GM23248 (cell line): ENCODE results near the gene SPATA31D4. TPM values are rescaled to one million over a fixed set of nuclear protein-coding genes. Genes with fewer than 3 reads are reported as not detected.
"Not testable (repeated sequence)": the region's sequence is repeated elsewhere in the genome, so short reads cannot be mapped to it uniquely, and the experiment has no call there.

Experiments used
- DNase-seq: peaks from one replicate; pipeline ENCODE4 v3.0.0-alpha.2; 2015
- H2AFZ ChIP-seq: fragments of 200-600 bp; sonication (generic); 2 replicates; pipeline ENCODE4 v1.6.1; 2016; ENCODE audit warnings: antibody characterized with exemption
- H3F3A ChIP-seq: fragments of 200-600 bp; sonication (generic); 2 replicates; pipeline ENCODE4 v1.6.1; 2016; ENCODE audit warnings: mild to moderate bottlenecking, antibody characterized with exemption, mixed run types; ENCODE audit not compliant: insufficient read depth
- H3K27ac ChIP-seq: fragments of 200-600 bp; sonication (generic); 2 replicates; pipeline ENCODE4 v1.5.1; 2016; ENCODE audit warnings: mild to moderate bottlenecking
- H3K27me3 ChIP-seq: fragments of 200-600 bp; sonication (generic); replicated peaks from 2 replicates; pipeline ENCODE4 v1.6.1; 2016; ENCODE audit warnings: mild to moderate bottlenecking; ENCODE audit not compliant: insufficient read depth
- H3K36me3 ChIP-seq: fragments of 200-600 bp; sonication (generic); 2 replicates; pipeline ENCODE4 v1.6.1; 2016; ENCODE audit warnings: low read depth, mild to moderate bottlenecking
- H3K4me1 ChIP-seq: fragments of 200-600 bp; sonication (generic); 2 replicates; pipeline ENCODE4 v1.6.1; 2016; ENCODE audit warnings: mild to moderate bottlenecking; ENCODE audit not compliant: insufficient read depth
- H3K4me2 ChIP-seq: fragments of 200-600 bp; sonication (generic); one replicate; pipeline ENCODE4 v1.6.1; 2016; ENCODE audit warnings: mild to moderate bottlenecking; ENCODE audit not compliant: unreplicated experiment
- H3K4me3 ChIP-seq: fragments of 200-600 bp; sonication (generic); 2 replicates; pipeline ENCODE4 v1.5.1; 2016; ENCODE audit warnings: mild to moderate bottlenecking
- H3K79me2 ChIP-seq: fragments of 200-600 bp; sonication (generic); 2 replicates; pipeline ENCODE4 v1.6.1; 2016; ENCODE audit warnings: mild to moderate bottlenecking; ENCODE audit not compliant: insufficient read depth
- H3K9ac ChIP-seq: fragments of 200-600 bp; sonication (generic); 2 replicates; pipeline ENCODE4 v1.6.1; 2016; ENCODE audit warnings: mild to moderate bottlenecking
- H3K9me2 ChIP-seq: fragments of 200-600 bp; sonication (generic); 2 replicates; pipeline ENCODE4 v1.6.1; 2016; ENCODE audit warnings: mixed run types, mild to moderate bottlenecking, moderate library complexity; ENCODE audit not compliant: insufficient read depth
- H3K9me3 ChIP-seq: fragments of 200-600 bp; sonication (generic); one replicate; pipeline ENCODE4 v1.6.1; 2017; ENCODE audit warnings: low read depth
- H4K20me1 ChIP-seq: fragments of 200-600 bp; sonication (generic); 2 replicates; pipeline ENCODE4 v1.6.0; 2016; ENCODE audit not compliant: insufficient read depth
- EZH2 ChIP-seq: fragments of 200-600 bp; sonication (generic); IDR thresholded peaks from 2 replicates; pipeline ENCODE4 v1.6.1; 2018; ENCODE audit warnings: antibody characterized with exemption, mild to moderate bottlenecking; ENCODE audit not compliant: insufficient read depth, poor library complexity, severe bottlenecking
- EZH2phosphoT487 ChIP-seq: fragments of 200-600 bp; sonication (generic); IDR thresholded peaks from 2 replicates; pipeline ENCODE4 v1.6.1; 2018; ENCODE audit warnings: antibody characterized with exemption, moderate library complexity, mild to moderate bottlenecking, low read depth; ENCODE audit not compliant: insufficient read depth
- WGBS, 2 experiments: methylation state at CpG; one replicate each; pipeline ENCODE4 v1.1.6; 2015 to 2017; ENCODE audit warnings: low lambda C conversion rate in 2 of 2, low coverage in 1 of 2; ENCODE audit errors: missing lambda C conversion rate in 2 of 2; 5-methylcytosine and 5-hydroxymethylcytosine counted together
- in situ Hi-C: fragments of 300-500 bp; cut with MboI; formaldehyde crosslinking; loops from 2 replicates; pipeline ENCODE4 v1.15.0; 2020
- polyA plus RNA-seq: library from polyadenylated mRNA; unstranded; fragments of >200 nt; fragmentation: Nextera tagmentation; extraction: Ambion mirVana; gene quantifications from 2 replicates; pipeline ENCODE4 v1.2.1, GENCODE V29; 2016
- total RNA-seq: library from RNA; depleted of rRNA; stranded (reverse); fragments of >200 nt; shearing (Covaris generic); gene quantifications from 2 replicates; pipeline ENCODE4 v1.2.3, GENCODE V29; 2014

SPATA31D4 gene
- total and polyA plus RNA-seq, 2 experiments from 2014 or later = not detected

DNA sequence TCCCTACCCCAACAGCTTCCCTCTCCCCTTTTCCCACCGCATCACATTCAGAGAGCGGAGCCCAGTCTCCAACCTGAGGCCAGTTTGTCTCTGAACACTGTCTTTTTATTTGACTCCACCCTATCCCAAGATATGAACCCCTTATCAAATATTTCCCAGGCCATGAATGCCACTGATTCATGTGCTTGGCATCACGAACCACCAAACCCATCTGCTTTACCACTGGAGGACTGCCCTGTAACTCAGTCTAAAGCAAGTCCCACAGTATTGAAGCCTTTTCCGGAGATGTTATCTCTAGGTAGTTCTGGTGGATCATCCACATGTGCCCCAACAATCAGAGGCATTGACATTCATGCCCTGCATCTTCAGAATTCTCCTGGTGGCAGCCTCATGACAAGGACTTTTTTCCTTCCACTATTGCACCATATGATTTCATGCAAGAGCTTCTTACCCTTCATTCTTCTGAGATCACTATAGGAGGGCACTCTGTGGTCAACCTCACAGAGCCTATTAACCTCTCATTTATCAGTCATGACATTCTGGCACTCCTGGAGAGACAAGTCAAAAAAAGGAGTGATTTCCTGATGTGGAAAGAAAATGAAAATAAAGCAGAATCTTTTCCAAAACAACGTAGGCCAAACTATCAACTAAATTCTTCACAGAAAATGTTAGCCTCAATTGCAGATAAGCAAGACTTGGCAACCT, 12.3 kb upstream of the SPATA31D4 start:
- H3K4me3 ChIP-seq = no peak overlapping the region
- no peaks in the 10 kb centered on the region for H3K4me1 ChIP-seq
- no peaks in the 10 kb centered on the region for H3K27me3 ChIP-seq
- H4K20me1 ChIP-seq = no peaks in the 10 kb centered on the region
- H3K9me2 ChIP-seq = no peaks in the 10 kb centered on the region
- H3K4me2 ChIP-seq = no peak overlapping the region
- no peaks in the 10 kb centered on the region for H3F3A ChIP-seq
- 71 to 76% methylated on average over 5 of the region's 5 CpGs for WGBS, 2 experiments
- no peaks in the 10 kb centered on the region for H3K36me3 ChIP-seq
- peak; percentile 8 for DNase-seq
- H3K9ac ChIP-seq = no peak overlapping the region
- no peaks in the 10 kb centered on the region for H3K9me3 ChIP-seq
- H2AFZ ChIP-seq = no peak overlapping the region
- no peak overlapping the region for H3K27ac ChIP-seq
- no peak for TF ChIP-seq EZH2phosphoT487
- TF ChIP-seq EZH2 = no peak
- in situ Hi-C loops = no loop called here
- no peaks in the 10 kb centered on the region for H3K79me2 ChIP-seq

DNA sequence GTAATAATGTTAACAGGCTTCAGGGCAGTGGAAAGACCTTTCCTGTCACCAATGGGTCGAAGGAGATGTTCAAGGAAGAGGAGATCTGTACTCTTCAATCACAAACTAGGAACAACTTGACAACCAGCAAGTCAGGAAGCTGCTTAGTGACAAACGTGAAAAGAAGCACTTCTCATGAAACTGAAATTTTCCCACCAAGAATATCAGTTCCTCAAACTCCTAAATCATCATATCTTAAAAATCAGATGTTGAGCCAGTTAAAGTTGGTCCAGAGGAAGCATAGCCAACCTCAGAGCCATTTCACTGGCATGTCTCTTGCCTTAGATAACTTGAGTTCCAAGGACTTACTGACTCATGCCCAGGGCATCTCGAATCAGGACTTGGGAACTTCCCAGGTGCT, 9.7 kb upstream of the SPATA31D4 start:
- WGBS, 2 experiments = 14 to 20% methylated on average over 1 of the region's 3 CpGs

DNA sequence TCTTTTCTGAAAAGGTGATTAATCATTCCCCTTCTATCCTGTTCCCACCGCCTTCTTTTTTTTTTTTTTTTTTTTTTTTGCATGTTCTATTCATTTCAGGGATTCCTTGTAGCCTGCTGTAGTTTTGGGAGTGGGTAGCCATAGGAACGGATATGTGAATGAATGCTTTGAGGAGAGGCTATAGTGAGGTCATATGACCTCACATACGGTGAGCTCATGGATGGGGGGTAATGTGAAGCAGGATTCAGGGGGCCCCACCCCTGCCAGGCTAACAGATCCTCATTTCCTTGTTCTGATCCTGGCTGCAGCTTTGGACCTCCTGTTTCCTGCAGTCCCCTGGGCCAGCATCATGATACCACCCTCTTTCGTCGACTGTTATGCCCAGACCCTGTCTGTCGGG, 1.9 kb downstream of the SPATA31D4 start:
- H3K4me1 ChIP-seq, H3K4me2 ChIP-seq, in situ Hi-C loops, H3K9ac ChIP-seq, H3K27me3 ChIP-seq, H3K27ac ChIP-seq, H2AFZ ChIP-seq, H3K9me2 ChIP-seq, DNase-seq, H3K9me3 ChIP-seq, H3K36me3 ChIP-seq, H4K20me1 ChIP-seq, H3K4me3 ChIP-seq, H3F3A ChIP-seq, H3K79me2 ChIP-seq: not testable (repeated sequence)
- WGBS, 2 experiments = no CpG with 5 or more reads among the region's 6 CpGs

More for the DNA sequence above, 9.7 kb upstream of the SPATA31D4 start:
- H3K27me3 ChIP-seq, H3K9me2 ChIP-seq, H3K4me2 ChIP-seq, H2AFZ ChIP-seq, H4K20me1 ChIP-seq, H3K79me2 ChIP-seq, H3K4me1 ChIP-seq, in situ Hi-C loops, H3K9me3 ChIP-seq, DNase-seq, H3K4me3 ChIP-seq, H3K27ac ChIP-seq, H3F3A ChIP-seq, H3K9ac ChIP-seq, H3K36me3 ChIP-seq: not testable (repeated sequence)

DNA sequence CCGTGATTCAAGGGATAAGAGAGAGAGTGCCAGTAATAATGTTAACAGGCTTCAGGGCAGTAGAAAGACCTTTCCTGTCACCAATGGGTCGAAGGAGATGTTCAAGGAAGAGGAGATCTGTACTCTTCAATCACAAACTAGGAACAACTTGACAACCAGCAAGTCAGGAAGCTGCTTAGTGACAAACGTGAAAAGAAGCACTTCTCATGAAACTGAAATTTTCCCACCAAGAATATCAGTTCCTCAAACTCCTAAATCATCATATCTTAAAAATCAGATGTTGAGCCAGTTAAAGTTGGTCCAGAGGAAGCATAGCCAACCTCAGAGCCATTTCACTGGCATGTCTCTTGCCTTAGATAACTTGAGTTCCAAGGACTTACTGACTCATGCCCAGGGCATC, 5.3 kb downstream of the SPATA31D4 start:
- H3K79me2 ChIP-seq, in situ Hi-C loops, H3K4me2 ChIP-seq, H2AFZ ChIP-seq, H3K4me1 ChIP-seq, H3K9me2 ChIP-seq, H3K27me3 ChIP-seq, H3K36me3 ChIP-seq, H3K9me3 ChIP-seq, DNase-seq, H3F3A ChIP-seq, H3K27ac ChIP-seq, H3K4me3 ChIP-seq, H3K9ac ChIP-seq, H4K20me1 ChIP-seq: not testable (repeated sequence)
- WGBS, 2 experiments = no CpG with 5 or more reads among the region's 3 CpGs

DNA sequence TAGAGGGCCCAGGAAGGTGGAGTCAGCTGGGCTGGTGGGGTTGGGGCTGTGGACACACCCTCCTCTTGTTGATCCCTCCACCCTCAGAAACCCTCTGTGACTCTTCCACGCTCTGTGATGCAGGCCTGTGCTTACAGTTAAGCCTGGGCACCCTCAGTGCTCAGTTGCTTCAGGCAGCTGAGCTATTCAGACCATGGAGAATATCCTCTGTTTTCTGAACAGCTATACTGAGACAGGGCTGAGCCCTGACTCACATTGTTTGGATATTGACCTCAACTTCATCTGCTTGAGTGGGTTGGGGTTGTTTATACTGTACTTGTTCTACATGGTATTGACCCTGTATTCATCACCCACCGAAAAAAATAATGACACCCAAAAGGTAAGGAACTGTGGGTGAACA, 15.2 kb downstream of the SPATA31D4 start, which contains the start of gene SPATA31D3:
SPATA31D3 (plus strand) TSS at position 108 of the 400 bp plus-strand sequence; CDS start at position 194, 86 bp downstream.
- H3K9me2 ChIP-seq, H3K9ac ChIP-seq, H3F3A ChIP-seq, H3K36me3 ChIP-seq, H3K27ac ChIP-seq, DNase-seq, in situ Hi-C loops, H3K4me3 ChIP-seq, H3K79me2 ChIP-seq, H4K20me1 ChIP-seq, H3K4me2 ChIP-seq, H3K4me1 ChIP-seq, H3K9me3 ChIP-seq, H2AFZ ChIP-seq, H3K27me3 ChIP-seq: not testable (repeated sequence)
- WGBS, 2 experiments = no CpG with 5 or more reads among the region's 2 CpGs

DNA sequence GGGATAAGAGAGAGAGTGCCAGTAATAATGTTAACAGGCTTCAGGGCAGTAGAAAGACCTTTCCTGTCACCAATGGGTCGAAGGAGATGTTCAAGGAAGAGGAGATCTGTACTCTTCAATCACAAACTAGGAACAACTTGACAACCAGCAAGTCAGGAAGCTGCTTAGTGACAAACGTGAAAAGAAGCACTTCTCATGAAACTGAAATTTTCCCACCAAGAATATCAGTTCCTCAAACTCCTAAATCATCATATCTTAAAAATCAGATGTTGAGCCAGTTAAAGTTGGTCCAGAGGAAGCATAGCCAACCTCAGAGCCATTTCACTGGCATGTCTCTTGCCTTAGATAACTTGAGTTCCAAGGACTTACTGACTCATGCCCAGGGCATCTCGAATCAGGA, 20.4 kb downstream of the SPATA31D4 start:
- in situ Hi-C loops = not testable (repeated sequence)

More for the DNA sequence above, 20.4 kb downstream of the SPATA31D4 start:
- H2AFZ ChIP-seq, H4K20me1 ChIP-seq, H3K4me2 ChIP-seq, H3K27ac ChIP-seq, H3K4me1 ChIP-seq, DNase-seq, H3K9ac ChIP-seq, H3K9me2 ChIP-seq, H3K79me2 ChIP-seq, H3F3A ChIP-seq, H3K36me3 ChIP-seq, H3K4me3 ChIP-seq, H3K27me3 ChIP-seq, H3K9me3 ChIP-seq: not testable (repeated sequence)
- 0% methylated on average over 1 of the region's 3 CpGs; no CpG with 5 or more reads in 1 of the 2 experiments for WGBS, 2 experiments
